ENCODE results near the gene TEAD1. TPM values are rescaled to one million over a fixed set of nuclear protein-coding genes. Genes with fewer than 3 reads are reported as not detected.

The TEAD1 gene
- total RNA-seq, 4 donors from 2014 or later = 46.1 to 175 (median 126) TPM

DNA sequence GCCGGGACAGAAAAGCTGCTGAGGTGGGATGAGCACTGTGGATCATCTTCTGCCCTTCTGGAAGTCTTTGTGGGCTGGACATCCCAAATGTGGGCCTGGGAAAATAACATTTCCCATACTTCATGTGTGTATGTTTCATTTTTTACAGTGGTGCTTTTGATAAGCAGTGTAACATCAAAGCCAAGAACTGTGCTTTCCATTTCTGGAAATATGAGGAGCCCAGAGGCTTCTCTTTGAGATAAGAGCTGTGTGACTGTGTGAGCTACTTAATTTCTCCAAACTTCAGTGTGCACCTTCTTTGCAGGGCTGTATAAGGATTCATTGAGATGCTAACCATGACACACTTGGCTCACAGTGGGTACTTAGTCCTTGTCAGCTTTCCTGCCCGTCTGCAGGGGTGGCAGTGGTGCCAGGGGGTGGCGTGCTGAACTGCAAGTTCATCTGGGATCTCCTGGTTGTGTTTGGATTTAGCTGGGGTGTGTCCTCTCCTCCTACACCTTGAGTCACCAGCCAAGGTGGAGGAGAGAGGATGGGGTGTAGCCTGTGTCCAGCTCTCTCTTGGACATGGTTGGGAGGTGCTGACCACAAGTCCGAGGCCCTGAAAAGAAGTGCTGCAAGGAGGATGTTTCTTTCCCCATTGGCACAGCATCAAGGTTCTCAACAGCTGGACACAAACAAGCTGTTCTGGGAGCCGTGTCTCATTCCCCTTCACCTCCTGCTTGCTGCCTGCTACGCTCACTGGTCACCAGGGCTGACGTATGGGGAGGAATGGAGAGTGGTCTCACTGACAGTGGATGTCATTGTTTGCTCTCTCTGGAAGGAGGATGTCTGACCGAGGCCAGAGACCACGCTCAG, 139.4 kb downstream of the TEAD1 start:
- Histone ChIP-seq H3K4me3 (no peak overlapping the region), H3K9me3 (no peaks in the 10 kb centered on the region), H3K36me3 (no peaks in the 10 kb centered on the region), H3K27ac (peak overlapping the region; percentile 83 to 91 (median 87)), H3K27me3 (no peaks in the 10 kb centered on the region), H3K4me1 (peaks cover 77 to 86% of the 10 kb centered on the region in 2 donors)
- in situ Hi-C loops (cut with MboI; ENCODE audit: low sequenced_read_pairs in 4 of 4) (loop anchor here in 3 of 4 donors (10.0 to 25.0 kb wide), 2 partner anchors 126 to 139 kb away; partner anchors contain the start of gene TEAD1 (in 1 of the 3)), intact Hi-C loops (cut with DNase I; ENCODE audit: low total_unique reads) (loop anchor here (2.0 to 10.0 kb wide), 2 partner anchors 79 to 209 kb away; no protein-coding TSS in a partner anchor)
- ATAC-seq = peak; percentile 25 to 36
- TF ChIP-seq POLR2A (IDR thresholded peaks at IDR 0.05) = no peak
- TF ChIP-seq CTCF (IDR thresholded peaks at IDR 0.05 in 4 of 5, conservative IDR thresholded peaks at IDR 0.05 in 1 of 5) = peak in 3 of 5 experiments; percentile 24 to 45 (median 31)
- peak; percentile 54 to 72 for DNase-seq

GRCh38 chr11:12815129-12815480, 140.9 kb downstream of the TEAD1 start:
- peaks cover 80 to 84% of the 10 kb centered on the region in 2 donors for H3K4me1 ChIP-seq
- ATAC-seq (no peak), DNase-seq (no peak)
- H3K9me3 ChIP-seq = no peaks in the 10 kb centered on the region
- H3K36me3 ChIP-seq = no peaks in the 10 kb centered on the region
- TF ChIP-seq POLR2A (IDR thresholded peaks at IDR 0.05) (no peak), CTCF (IDR thresholded peaks at IDR 0.05 in 4 of 5, conservative IDR thresholded peaks at IDR 0.05 in 1 of 5) (no peak)
- in situ Hi-C loops (cut with MboI; ENCODE audit: low sequenced_read_pairs in 4 of 4) (loop anchor here in 3 of 4 donors (10.0 to 25.0 kb wide), 2 partner anchors 128 to 140 kb away; partner anchors contain the start of gene TEAD1 (in 1 of the 3)), intact Hi-C loops (cut with DNase I; ENCODE audit: low total_unique reads) (loop anchor here (2.0 to 10.0 kb wide), 2 partner anchors 78 to 210 kb away; no protein-coding TSS in a partner anchor)
- H3K4me3 ChIP-seq = peak overlapping the region in 3 of 4 donors; percentile 1 to 49 (median 14)
- no peaks in the 10 kb centered on the region for H3K27me3 ChIP-seq
- H3K27ac ChIP-seq = peak overlapping the region; percentile 83 to 91 (median 87)

- Histone ChIP-seq H3K36me3 (no peaks in the 10 kb centered on the region), H3K4me1 (peaks cover 74 to 79% of the 10 kb centered on the region in 2 donors), H3K27ac (peak overlapping the region; percentile 83 to 91 (median 87)), H3K4me3 (no peak overlapping the region), H3K27me3 (no peaks in the 10 kb centered on the region), H3K9me3 (no peaks in the 10 kb centered on the region)
- intact Hi-C loops (cut with DNase I; ENCODE audit: low total_unique reads) (loop anchor here (2.0 to 10.0 kb wide), 2 partner anchors 77 to 211 kb away; no protein-coding TSS in a partner anchor), in situ Hi-C loops (cut with MboI; ENCODE audit: low sequenced_read_pairs in 4 of 4) (loop anchor here in 3 of 4 donors (10.0 to 25.0 kb wide), 2 partner anchors 129 to 141 kb away; partner anchors contain the start of gene TEAD1 (in 1 of the 3))
- TF ChIP-seq POLR2A (IDR thresholded peaks at IDR 0.05) = no peak
- TF ChIP-seq CTCF (IDR thresholded peaks at IDR 0.05 in 4 of 5, conservative IDR thresholded peaks at IDR 0.05 in 1 of 5) = no peak
- peak; percentile 15 to 24 for ATAC-seq
- DNase-seq = peak; percentile 55 to 57
Measured at GRCh38 chr11:12815931-12816494, 141.8 kb downstream of the TEAD1 start.

DNA sequence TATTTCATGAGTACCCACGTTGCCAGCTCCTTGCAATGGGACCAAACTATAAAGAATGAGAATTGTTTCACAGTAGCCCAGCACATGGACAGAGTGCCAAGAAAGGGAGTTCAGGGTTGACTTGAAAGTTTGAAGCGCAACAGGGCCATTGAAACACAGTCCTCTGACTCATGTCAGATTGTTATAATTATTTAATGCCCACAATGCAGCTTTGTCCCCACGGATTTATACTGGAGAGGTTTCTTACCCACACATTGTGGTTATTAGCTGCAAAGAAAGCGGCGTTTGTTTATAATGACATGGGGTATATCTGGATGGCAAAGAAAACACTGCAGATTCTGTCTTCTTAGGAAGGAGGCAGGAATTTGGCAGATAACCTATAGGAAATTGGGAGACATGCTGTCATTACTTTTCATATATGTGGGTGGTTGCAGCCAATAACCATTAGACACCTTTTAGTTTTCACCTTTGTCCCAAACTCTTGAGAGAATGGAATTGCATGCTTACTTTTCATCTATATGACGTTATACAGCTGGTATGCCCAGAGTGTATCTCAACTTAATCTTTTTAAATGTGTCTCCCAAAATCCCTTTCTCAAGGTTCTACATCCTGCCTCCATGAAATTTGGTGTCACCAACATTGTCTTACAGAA, 143.6 kb downstream of the TEAD1 start:
- Histone ChIP-seq H3K9me3 (no peaks in the 10 kb centered on the region), H3K4me3 (no peak overlapping the region), H3K27me3 (no peaks in the 10 kb centered on the region), H3K4me1 (peaks cover 69 to 83% of the 10 kb centered on the region in 2 donors), H3K36me3 (no peaks in the 10 kb centered on the region), H3K27ac (peak overlapping the region; percentile 83 to 91 (median 87))
- intact Hi-C loops (cut with DNase I; ENCODE audit: low total_unique reads) = loop anchor here (2.0 to 10.0 kb wide), 2 partner anchors 141 to 213 kb away; no protein-coding TSS in a partner anchor
- in situ Hi-C loops (cut with MboI; ENCODE audit: low sequenced_read_pairs in 4 of 4) = loop anchor here in 3 of 4 donors (10.0 to 25.0 kb wide), 2 partner anchors 131 to 143 kb away; partner anchors contain the start of gene TEAD1 (in 1 of the 3)
- TF ChIP-seq CTCF (IDR thresholded peaks at IDR 0.05 in 4 of 5, conservative IDR thresholded peaks at IDR 0.05 in 1 of 5) (no peak), POLR2A (IDR thresholded peaks at IDR 0.05) (no peak)
- ATAC-seq (no peak), DNase-seq (no peak)

Measured in gastrocnemius medialis (tissue), 4 donors.